ENCODE data around the gene COG8.

DNA sequence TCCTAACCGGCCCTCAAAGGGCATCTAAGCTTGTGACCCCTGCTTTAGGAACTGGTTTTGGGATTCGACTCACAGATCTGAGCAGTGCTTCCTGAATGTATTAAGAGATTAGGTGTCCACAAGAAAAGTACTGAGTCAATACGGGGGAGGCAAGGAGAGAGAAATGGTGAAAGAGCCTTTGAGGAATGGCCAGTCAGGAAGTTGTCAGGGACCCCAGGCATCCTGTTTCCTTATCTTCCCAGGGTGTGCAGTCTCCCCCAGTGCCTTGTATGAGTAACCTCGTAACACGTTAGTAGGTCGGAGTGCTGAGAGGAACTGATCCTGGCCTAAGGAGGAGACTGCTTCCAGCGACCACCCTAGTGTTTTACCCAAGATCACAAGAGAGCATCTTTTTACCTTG is 28.6 kb upstream of the COG8 start:
- TF ChIP-seq, protein P1, sequence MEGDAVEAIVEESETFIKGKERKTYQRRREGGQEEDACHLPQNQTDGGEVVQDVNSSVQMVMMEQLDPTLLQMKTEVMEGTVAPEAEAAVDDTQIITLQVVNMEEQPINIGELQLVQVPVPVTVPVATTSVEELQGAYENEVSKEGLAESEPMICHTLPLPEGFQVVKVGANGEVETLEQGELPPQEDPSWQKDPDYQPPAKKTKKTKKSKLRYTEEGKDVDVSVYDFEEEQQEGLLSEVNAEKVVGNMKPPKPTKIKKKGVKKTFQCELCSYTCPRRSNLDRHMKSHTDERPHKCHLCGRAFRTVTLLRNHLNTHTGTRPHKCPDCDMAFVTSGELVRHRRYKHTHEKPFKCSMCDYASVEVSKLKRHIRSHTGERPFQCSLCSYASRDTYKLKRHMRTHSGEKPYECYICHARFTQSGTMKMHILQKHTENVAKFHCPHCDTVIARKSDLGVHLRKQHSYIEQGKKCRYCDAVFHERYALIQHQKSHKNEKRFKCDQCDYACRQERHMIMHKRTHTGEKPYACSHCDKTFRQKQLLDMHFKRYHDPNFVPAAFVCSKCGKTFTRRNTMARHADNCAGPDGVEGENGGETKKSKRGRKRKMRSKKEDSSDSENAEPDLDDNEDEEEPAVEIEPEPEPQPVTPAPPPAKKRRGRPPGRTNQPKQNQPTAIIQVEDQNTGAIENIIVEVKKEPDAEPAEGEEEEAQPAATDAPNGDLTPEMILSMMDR (optimal IDR thresholded peaks at IDR 0.05 in 1 of 3, IDR thresholded peaks at IDR 0.05 in 1 of 3, conservative IDR thresholded peaks at IDR 0.05 in 1 of 3; ENCODE audit: extremely low read depth in 1 of 3, insufficient read depth in 2 of 3, low read length in 3 of 3) = no peak
- TF ChIP-seq EZH2 (IDR thresholded peaks at IDR 0.05; ENCODE audit: low read length) = no peak
